Caco-2 (cell line): ENCODE measurements around the gene MUC13. TPM values are rescaled to one million over a fixed set of nuclear protein-coding genes. Genes with fewer than 3 reads are reported as not detected.
A peak's percentile ranks its signal among the peaks of the same experiment; 100 is the strongest.

Experiments used
- BruUV-seq: library from RNA; stranded (reverse); fragments of 400-500 nt; replicated peaks from 2 replicates; lab custom pipeline; 2021; lab: Mats Ljungman, UMichigan
- CTCF ChIA-PET: fragments of 300-600 bp; sonication (Branson Sonifier 250); formaldehyde crosslinking; loops from one replicate; lab custom pipeline; 2022; ENCODE audit warnings: antibody characterized with exemption; lab: Charles Lee
- POLR2A ChIA-PET: fragments of 300-600 bp; sonication (Branson Sonifier 250); formaldehyde crosslinking; loops from one replicate; lab custom pipeline; 2022; ENCODE audit warnings: antibody characterized with exemption; lab: Charles Lee
- DNase-seq, 2 experiments: peaks; one replicate each; pipeline versions ENCODE4 v3.0.0 to v3.0.0-alpha.2; 2020 to 2022
- H3K27me3 ChIP-seq: replicated peaks from 2 replicates; pipeline ENCODE4 v1.6.0; 2011; ENCODE audit warnings: low read length; ENCODE audit not compliant: control insufficient read depth, insufficient read depth
- H3K36me3 ChIP-seq: 2 replicates; pipeline ENCODE4 v1.5.1; 2011; ENCODE audit warnings: low read length; ENCODE audit not compliant: control insufficient read depth, insufficient read depth
- H3K4me1 ChIP-seq: fragments of 250-450 bp; sonication (Bioruptor Pico); 2 replicates; pipeline ENCODE4 v1.5.1; 2020; ENCODE audit warnings: mild to moderate bottlenecking
- H3K4me3 ChIP-seq: 2 replicates; pipeline ENCODE4 v1.5.1; 2011; ENCODE audit warnings: low read depth, mild to moderate bottlenecking, control low read depth, low read length
- H3K9me3 ChIP-seq: fragments of 250-450 bp; sonication (Bioruptor Pico); 2 replicates; pipeline ENCODE4 v1.5.1; 2020; ENCODE audit warnings: mild to moderate bottlenecking, moderate library complexity
- H3K27ac Mint-ChIP-seq: one replicate; pipeline ENCODE4 v1.8.0; 2022; ENCODE audit warnings: mixed read lengths; ENCODE audit not compliant: unreplicated experiment
- H3K27me3 Mint-ChIP-seq: one replicate; pipeline ENCODE4 v1.8.0; 2022; ENCODE audit warnings: mixed read lengths; ENCODE audit not compliant: insufficient read depth, unreplicated experiment
- H3K36me3 Mint-ChIP-seq: one replicate; pipeline ENCODE4 v1.8.0; 2022; ENCODE audit warnings: mild to moderate bottlenecking, mixed read lengths; ENCODE audit not compliant: insufficient read depth, unreplicated experiment
- H3K4me1 Mint-ChIP-seq: one replicate; pipeline ENCODE4 v1.8.0; 2022; ENCODE audit warnings: low read depth, mixed read lengths; ENCODE audit not compliant: unreplicated experiment
- H3K4me3 Mint-ChIP-seq: one replicate; pipeline ENCODE4 v1.8.0; 2022; ENCODE audit warnings: mild to moderate bottlenecking, moderate library complexity, mixed read lengths; ENCODE audit not compliant: unreplicated experiment
- H3K9me3 Mint-ChIP-seq: one replicate; pipeline ENCODE4 v1.8.0; 2022; ENCODE audit warnings: mixed read lengths; ENCODE audit not compliant: unreplicated experiment
- intact Hi-C: fragments of 100-400 bp; cut with micrococcal nuclease; formaldehyde crosslinking; loops from one replicate; pipeline ENCODE4 v1.10.0; 2022; ENCODE audit not compliant: unreplicated experiment
- total RNA-seq: library from RNA; stranded (reverse); gene quantifications from 2 replicates; pipeline ENCODE4 v1.2.3, GENCODE V29; 2022
- TF ChIP-seq, protein P1 (sequence below), 2 experiments: fragments of 200-600 bp in 1 of 2; IDR thresholded peaks; 1 replicate in 1 of 2; 2 replicates in 1 of 2; pipeline versions ENCODE4 v1.5.1 to v1.8.0; 2011 to 2022; ENCODE audit warnings: antibody characterized with exemption in 1 of 2, control low read depth in 1 of 2, inconsistent platforms in 1 of 2, low read depth in 1 of 2, low read length in 1 of 2, mild to moderate bottlenecking in 1 of 2, moderate library complexity in 1 of 2; ENCODE audit not compliant: insufficient read depth in 1 of 2, severe bottlenecking in 1 of 2, unreplicated experiment in 1 of 2

The MUC13 gene
- total RNA-seq, 1 experiment from 2014 or later: 3.5 TPM

DNA sequence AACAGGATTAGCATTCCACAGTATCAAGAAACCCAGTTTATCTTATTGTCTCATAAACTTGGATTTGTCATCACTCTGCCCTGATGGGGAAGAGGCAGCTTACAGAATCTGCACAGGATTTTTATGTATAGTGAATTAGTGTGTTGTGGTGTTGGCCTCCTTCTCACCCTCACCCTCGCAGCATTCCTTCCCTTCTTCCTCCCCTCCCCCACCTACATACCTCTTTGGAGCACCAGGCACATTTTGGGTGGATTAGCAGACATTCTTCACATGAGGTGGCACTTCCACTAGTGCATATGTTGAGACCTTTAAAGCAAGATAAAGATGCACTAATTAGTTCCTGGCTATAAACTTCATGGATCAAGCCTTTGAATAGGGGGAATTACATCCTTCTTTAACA lies 61.3 kb downstream of the MUC13 start:
- Mint-ChIP-seq H3K9me3 (no peaks in the 10 kb centered on the region), H3K4me1 (peaks cover 15% of the 10 kb centered on the region), H3K36me3 (peaks cover 9% of the 10 kb centered on the region), H3K4me3 (no peak overlapping the region), H3K27me3 (no peaks in the 10 kb centered on the region), H3K27ac (no peak overlapping the region)
- Histone ChIP-seq H3K4me1 (peaks cover 11% of the 10 kb centered on the region), H3K9me3 (no peaks in the 10 kb centered on the region), H3K4me3 (no peak overlapping the region), H3K27me3 (no peaks in the 10 kb centered on the region), H3K36me3 (no peaks in the 10 kb centered on the region)
- no peak for DNase-seq
- intact Hi-C loops: no loop called here
- ChIA-PET POLR2A (no interaction called here), CTCF (no interaction called here)
- no TSS peak for BruUV-seq
- TF ChIP-seq, protein P1, sequence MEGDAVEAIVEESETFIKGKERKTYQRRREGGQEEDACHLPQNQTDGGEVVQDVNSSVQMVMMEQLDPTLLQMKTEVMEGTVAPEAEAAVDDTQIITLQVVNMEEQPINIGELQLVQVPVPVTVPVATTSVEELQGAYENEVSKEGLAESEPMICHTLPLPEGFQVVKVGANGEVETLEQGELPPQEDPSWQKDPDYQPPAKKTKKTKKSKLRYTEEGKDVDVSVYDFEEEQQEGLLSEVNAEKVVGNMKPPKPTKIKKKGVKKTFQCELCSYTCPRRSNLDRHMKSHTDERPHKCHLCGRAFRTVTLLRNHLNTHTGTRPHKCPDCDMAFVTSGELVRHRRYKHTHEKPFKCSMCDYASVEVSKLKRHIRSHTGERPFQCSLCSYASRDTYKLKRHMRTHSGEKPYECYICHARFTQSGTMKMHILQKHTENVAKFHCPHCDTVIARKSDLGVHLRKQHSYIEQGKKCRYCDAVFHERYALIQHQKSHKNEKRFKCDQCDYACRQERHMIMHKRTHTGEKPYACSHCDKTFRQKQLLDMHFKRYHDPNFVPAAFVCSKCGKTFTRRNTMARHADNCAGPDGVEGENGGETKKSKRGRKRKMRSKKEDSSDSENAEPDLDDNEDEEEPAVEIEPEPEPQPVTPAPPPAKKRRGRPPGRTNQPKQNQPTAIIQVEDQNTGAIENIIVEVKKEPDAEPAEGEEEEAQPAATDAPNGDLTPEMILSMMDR (IDR thresholded peaks at IDR 0.05; ENCODE audit: insufficient read depth in 1 of 2, low read depth in 1 of 2, low read length in 1 of 2, severe bottlenecking in 1 of 2, unreplicated experiment in 1 of 2): no peak

DNA sequence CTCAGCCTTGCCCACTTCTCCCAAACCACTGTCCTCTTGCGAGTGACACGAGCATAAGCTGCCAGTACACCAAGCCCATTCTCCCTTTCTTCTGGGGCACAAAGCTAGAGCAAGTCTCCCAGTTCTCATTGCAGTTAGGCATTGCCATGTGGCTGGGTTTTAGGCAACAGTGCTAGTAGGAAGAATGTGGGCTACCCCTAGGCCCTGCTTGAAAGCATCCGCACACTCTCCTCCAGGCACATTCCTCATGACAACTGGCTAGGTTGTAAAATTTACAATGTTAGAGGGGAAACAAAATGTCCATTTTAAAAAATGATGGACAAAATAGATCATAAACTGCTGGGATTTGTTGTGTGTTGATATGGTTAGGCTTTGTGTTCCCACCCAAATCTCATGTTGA lies 67.0 kb downstream of the MUC13 start:
- ChIA-PET POLR2A (no interaction called here), CTCF (no interaction called here)
- Histone ChIP-seq H3K27me3 (no peaks in the 10 kb centered on the region), H3K4me3 (no peak overlapping the region), H3K4me1 (no peaks in the 10 kb centered on the region), H3K36me3 (no peaks in the 10 kb centered on the region), H3K9me3 (no peaks in the 10 kb centered on the region)
- TF ChIP-seq, protein P1 (IDR thresholded peaks at IDR 0.05; ENCODE audit: insufficient read depth in 1 of 2, low read depth in 1 of 2, low read length in 1 of 2, severe bottlenecking in 1 of 2, unreplicated experiment in 1 of 2): no peak
- no peak for DNase-seq
- H3K27me3 Mint-ChIP-seq: no peaks in the 10 kb centered on the region
- intact Hi-C loops: no loop called here
- H3K4me3 Mint-ChIP-seq: no peak overlapping the region
- peaks cover 9% of the 10 kb centered on the region for H3K36me3 Mint-ChIP-seq
- H3K9me3 Mint-ChIP-seq: no peaks in the 10 kb centered on the region
- peak overlapping the region; percentile 48 for H3K27ac Mint-ChIP-seq
- no TSS peak for BruUV-seq
- no peaks in the 10 kb centered on the region for H3K4me1 Mint-ChIP-seq

DNA sequence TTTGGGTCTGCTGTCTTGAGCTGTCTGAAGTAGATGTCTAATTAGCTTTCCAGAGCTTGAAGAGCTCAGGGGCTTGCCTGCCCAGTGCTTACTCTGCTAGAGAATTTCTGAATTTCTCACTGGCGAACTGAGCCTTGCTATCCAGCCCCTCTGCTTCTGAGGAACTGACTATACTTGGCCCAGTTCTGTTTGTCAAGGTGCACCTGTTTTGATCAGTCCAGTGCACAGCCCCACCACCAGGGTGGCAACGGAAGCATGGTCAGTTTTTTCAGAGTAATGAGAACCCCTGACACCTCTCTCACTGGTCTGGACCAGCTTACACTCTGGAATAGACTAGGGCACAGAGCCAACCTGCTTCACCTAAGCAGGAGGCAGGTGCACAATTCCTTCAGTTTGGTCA lies 72.5 kb downstream of the MUC13 start:
- Histone ChIP-seq H3K4me1 (no peaks in the 10 kb centered on the region), H3K4me3 (no peak overlapping the region), H3K9me3 (no peaks in the 10 kb centered on the region), H3K36me3 (no peaks in the 10 kb centered on the region), H3K27me3 (no peaks in the 10 kb centered on the region)
- no peak for DNase-seq
- Mint-ChIP-seq H3K4me1 (no peaks in the 10 kb centered on the region), H3K9me3 (no peaks in the 10 kb centered on the region), H3K27ac (no peak overlapping the region), H3K4me3 (no peak overlapping the region), H3K27me3 (no peaks in the 10 kb centered on the region), H3K36me3 (peaks cover 11% of the 10 kb centered on the region)
- TF ChIP-seq, protein P1 (IDR thresholded peaks at IDR 0.05; ENCODE audit: insufficient read depth in 1 of 2, low read depth in 1 of 2, low read length in 1 of 2, severe bottlenecking in 1 of 2, unreplicated experiment in 1 of 2): peak in 1 of 2 experiments; percentile 7
- intact Hi-C loops: no loop called here
- POLR2A ChIA-PET: no interaction called here
- CTCF ChIA-PET: no interaction called here
- no TSS peak for BruUV-seq
